ENCODE results near the gene HIPK2. TPM values are rescaled to one million over a fixed set of nuclear protein-coding genes. Genes with fewer than 3 reads are reported as not detected.

The HIPK2 gene
- total RNA-seq, 1 experiment from 2014 or later: 30.7 TPM

DNA sequence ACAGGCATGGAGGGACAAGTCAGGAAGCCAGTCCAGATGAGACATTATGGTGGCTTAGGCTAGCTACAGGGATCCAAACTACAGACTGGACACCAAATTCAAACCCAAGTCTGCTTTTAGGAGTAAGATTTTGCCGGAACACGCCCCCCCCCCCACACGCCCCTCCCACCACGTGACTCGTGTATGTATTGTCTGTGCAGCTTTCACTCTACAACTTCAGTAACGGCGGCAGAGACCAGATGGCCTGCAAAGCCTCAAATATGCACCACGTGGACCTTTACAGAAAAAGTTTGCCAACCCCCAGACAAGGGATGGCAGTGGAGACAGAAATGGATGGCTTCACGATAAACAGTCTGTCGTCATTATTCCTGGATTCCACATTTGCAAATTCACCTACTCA, 14.5 kb downstream of the HIPK2 start:
- ChIA-PET POLR2A (ENCODE audit: low non-redundant PET) (no interaction called here), CTCF (no interaction called here)
- H3K27me3 ChIP-seq (replicated peaks; ENCODE audit: insufficient read depth, low read depth, low read length, poor library complexity): no peaks in the 10 kb centered on the region

DNA sequence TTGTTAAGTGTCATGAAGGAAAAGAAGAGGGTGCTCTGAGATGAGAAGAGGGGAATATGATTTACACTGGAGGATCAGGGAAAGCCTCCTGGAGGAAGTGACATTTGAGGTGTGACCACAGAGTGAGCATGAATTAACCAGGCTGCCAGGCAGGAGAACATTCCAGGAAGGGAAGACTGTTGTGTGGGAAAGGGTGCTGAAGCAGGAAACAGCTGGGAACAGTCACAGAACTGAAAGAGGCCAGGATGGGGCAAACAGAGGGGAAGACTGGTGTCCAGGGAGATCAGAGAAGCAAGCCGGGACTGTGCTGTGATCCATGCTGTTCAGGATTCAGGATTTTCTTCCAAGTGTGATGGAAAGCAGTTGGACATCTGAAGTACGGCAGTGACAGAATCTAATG, 14.9 kb downstream of the HIPK2 start:
- POLR2A ChIA-PET (ENCODE audit: low non-redundant PET): no interaction called here
- no TSS peak for BruUV-seq (replicated peaks)
- CTCF ChIA-PET: no interaction called here

More for the DNA sequence above, 14.5 kb downstream of the HIPK2 start:
- Histone ChIP-seq H3K36me3 (ENCODE audit: insufficient read depth, low read length, poor library complexity, severe bottlenecking) (no peaks in the 10 kb centered on the region), H3K27ac (ENCODE audit: low read depth, low read length, poor library complexity, severe bottlenecking) (no peak overlapping the region), H3K9me3 (ENCODE audit: low read depth, low read length, poor library complexity, severe bottlenecking) (no peaks in the 10 kb centered on the region), H3K4me3 (ENCODE audit: low read depth, low read length, poor library complexity, severe bottlenecking) (no peak overlapping the region), H3K4me1 (ENCODE audit: insufficient read depth, low read length, poor library complexity, severe bottlenecking) (no peaks in the 10 kb centered on the region)
- DNase-seq (ENCODE audit: low spot score): no peak
- intact Hi-C loops (cut with micrococcal nuclease; ENCODE audit: unreplicated experiment): no loop called here
- BruUV-seq (replicated peaks): no TSS peak
- TF ChIP-seq EZH2 (IDR thresholded peaks at IDR 0.05; ENCODE audit: borderline replicate concordance, low read depth, low read length, poor library complexity, severe bottlenecking): no peak
- TF ChIP-seq, protein P1, sequence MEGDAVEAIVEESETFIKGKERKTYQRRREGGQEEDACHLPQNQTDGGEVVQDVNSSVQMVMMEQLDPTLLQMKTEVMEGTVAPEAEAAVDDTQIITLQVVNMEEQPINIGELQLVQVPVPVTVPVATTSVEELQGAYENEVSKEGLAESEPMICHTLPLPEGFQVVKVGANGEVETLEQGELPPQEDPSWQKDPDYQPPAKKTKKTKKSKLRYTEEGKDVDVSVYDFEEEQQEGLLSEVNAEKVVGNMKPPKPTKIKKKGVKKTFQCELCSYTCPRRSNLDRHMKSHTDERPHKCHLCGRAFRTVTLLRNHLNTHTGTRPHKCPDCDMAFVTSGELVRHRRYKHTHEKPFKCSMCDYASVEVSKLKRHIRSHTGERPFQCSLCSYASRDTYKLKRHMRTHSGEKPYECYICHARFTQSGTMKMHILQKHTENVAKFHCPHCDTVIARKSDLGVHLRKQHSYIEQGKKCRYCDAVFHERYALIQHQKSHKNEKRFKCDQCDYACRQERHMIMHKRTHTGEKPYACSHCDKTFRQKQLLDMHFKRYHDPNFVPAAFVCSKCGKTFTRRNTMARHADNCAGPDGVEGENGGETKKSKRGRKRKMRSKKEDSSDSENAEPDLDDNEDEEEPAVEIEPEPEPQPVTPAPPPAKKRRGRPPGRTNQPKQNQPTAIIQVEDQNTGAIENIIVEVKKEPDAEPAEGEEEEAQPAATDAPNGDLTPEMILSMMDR (conservative IDR thresholded peaks at IDR 0.05; ENCODE audit: low read depth, low read length): no peak

DNA sequence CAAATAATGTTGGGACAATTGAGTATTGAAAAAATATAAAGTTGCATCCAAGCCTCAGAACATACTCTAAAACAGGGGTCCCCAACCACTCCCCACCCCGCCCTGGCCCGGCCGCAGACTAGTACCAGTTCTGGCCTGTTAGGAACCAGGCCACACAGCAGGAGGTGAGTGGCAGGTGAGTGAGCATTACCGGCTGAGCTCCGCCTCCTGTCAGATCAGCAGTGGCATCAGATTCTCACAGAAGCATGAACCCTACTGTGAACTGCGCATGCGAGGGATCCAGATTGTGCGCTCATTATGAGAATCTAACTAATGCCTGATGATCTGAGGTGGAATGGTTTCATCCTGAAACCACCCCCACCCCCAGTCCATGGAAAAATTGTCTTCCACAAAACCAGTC, 19.4 kb downstream of the HIPK2 start:
- H3K9me3 ChIP-seq (ENCODE audit: low read depth, low read length, poor library complexity, severe bottlenecking): no peaks in the 10 kb centered on the region
- intact Hi-C loops (cut with micrococcal nuclease; ENCODE audit: unreplicated experiment): no loop called here

More for the DNA sequence above, 14.9 kb downstream of the HIPK2 start:
- no peak overlapping the region for H3K4me3 ChIP-seq (ENCODE audit: low read depth, low read length, poor library complexity, severe bottlenecking)
- no peak for DNase-seq (ENCODE audit: low spot score)
- no peak overlapping the region for H3K27ac ChIP-seq (ENCODE audit: low read depth, low read length, poor library complexity, severe bottlenecking)
- intact Hi-C loops (cut with micrococcal nuclease; ENCODE audit: unreplicated experiment): no loop called here
- no peaks in the 10 kb centered on the region for H3K36me3 ChIP-seq (ENCODE audit: insufficient read depth, low read length, poor library complexity, severe bottlenecking)
- no peaks in the 10 kb centered on the region for H3K4me1 ChIP-seq (ENCODE audit: insufficient read depth, low read length, poor library complexity, severe bottlenecking)
- H3K27me3 ChIP-seq (replicated peaks; ENCODE audit: insufficient read depth, low read depth, low read length, poor library complexity): no peaks in the 10 kb centered on the region
- TF ChIP-seq EZH2 (IDR thresholded peaks at IDR 0.05; ENCODE audit: borderline replicate concordance, low read depth, low read length, poor library complexity, severe bottlenecking): no peak
- TF ChIP-seq, protein P1 (conservative IDR thresholded peaks at IDR 0.05; ENCODE audit: low read depth, low read length): no peak
- no peaks in the 10 kb centered on the region for H3K9me3 ChIP-seq (ENCODE audit: low read depth, low read length, poor library complexity, severe bottlenecking)

More for the DNA sequence above, 19.4 kb downstream of the HIPK2 start:
- H3K36me3 ChIP-seq (ENCODE audit: insufficient read depth, low read length, poor library complexity, severe bottlenecking): no peaks in the 10 kb centered on the region
- POLR2A ChIA-PET (ENCODE audit: low non-redundant PET): no interaction called here
- H3K27me3 ChIP-seq (replicated peaks; ENCODE audit: insufficient read depth, low read depth, low read length, poor library complexity): no peaks in the 10 kb centered on the region
- BruUV-seq (replicated peaks): no TSS peak
- TF ChIP-seq, protein P1 (conservative IDR thresholded peaks at IDR 0.05; ENCODE audit: low read depth, low read length): no peak
- TF ChIP-seq EZH2 (IDR thresholded peaks at IDR 0.05; ENCODE audit: borderline replicate concordance, low read depth, low read length, poor library complexity, severe bottlenecking): no peak
- no peak overlapping the region for H3K4me3 ChIP-seq (ENCODE audit: low read depth, low read length, poor library complexity, severe bottlenecking)
- no peak for DNase-seq (ENCODE audit: low spot score)
- CTCF ChIA-PET: no interaction called here
- H3K4me1 ChIP-seq (ENCODE audit: insufficient read depth, low read length, poor library complexity, severe bottlenecking): no peaks in the 10 kb centered on the region
- no peak overlapping the region for H3K27ac ChIP-seq (ENCODE audit: low read depth, low read length, poor library complexity, severe bottlenecking)
